GM12878 (cell line): Measurements from ENCODE around the gene BICDL2. TPM values are rescaled to one million over a fixed set of nuclear protein-coding genes. Genes with fewer than 3 reads are reported as not detected.

ENCODE experiments used
- CBFB ChIP-seq: IDR thresholded peaks from 2 replicates; pipeline ENCODE4 v1.6.1; 2016; ENCODE audit warnings: antibody characterized with exemption, low read depth
- CREB1 ChIP-seq: IDR thresholded peaks from 2 replicates; pipeline ENCODE4 v1.6.1; 2012; ENCODE audit warnings: low read depth, mild to moderate bottlenecking, inconsistent platforms
- EZH2 ChIP-seq: IDR thresholded peaks from 2 replicates; pipeline ENCODE4 v1.6.1; 2012; ENCODE audit warnings: low read depth, mild to moderate bottlenecking, control low read depth, inconsistent platforms, low read length, borderline replicate concordance; ENCODE audit not compliant: control insufficient read depth
- FOXK2 ChIP-seq: fragments of 450-650 bp; IDR thresholded peaks from 2 replicates; pipeline ENCODE4 v1.6.1; 2017; ENCODE audit warnings: mild to moderate bottlenecking, moderate library complexity
- HDGF ChIP-seq: fragments of 450-650 bp; IDR thresholded peaks from 2 replicates; pipeline ENCODE4 v1.6.1; 2016; ENCODE audit warnings: antibody characterized with exemption
- JUND ChIP-seq: IDR thresholded peaks from 2 replicates; pipeline ENCODE4 v1.6.1; 2012; ENCODE audit warnings: low read depth, mild to moderate bottlenecking, low read length, improper control_type of control experiment, moderate library complexity
- MEF2B ChIP-seq: fragments of 450-650 bp; IDR thresholded peaks from 2 replicates; pipeline ENCODE4 v1.6.1; 2018; ENCODE audit warnings: mild to moderate bottlenecking, moderate library complexity; ENCODE audit not compliant: partially characterized antibody, poor library complexity, severe bottlenecking
- MLLT1 ChIP-seq: fragments of 450-650 bp; IDR thresholded peaks from 2 replicates; pipeline ENCODE4 v1.6.1; 2016; ENCODE audit warnings: mild to moderate bottlenecking
- MXI1 ChIP-seq: fragments of 150-350 bp; IDR thresholded peaks from 2 replicates; pipeline ENCODE4 v1.6.1; 2011; ENCODE audit warnings: low read depth, mild to moderate bottlenecking, inconsistent platforms, low read length, improper control_type of control experiment
- NFIC ChIP-seq: IDR thresholded peaks from 2 replicates; pipeline ENCODE4 v1.6.1; 2012; ENCODE audit warnings: low read depth, mild to moderate bottlenecking, inconsistent platforms, low read length, moderate library complexity
- NR2F1 ChIP-seq: fragments of 450-650 bp; conservative IDR thresholded peaks from 2 replicates; pipeline ENCODE4 v1.6.1; 2017; ENCODE audit warnings: mild to moderate bottlenecking
- PAX5 ChIP-seq: IDR thresholded peaks from 2 replicates; pipeline ENCODE4 v1.6.1; 2011; ENCODE audit warnings: low read depth, low read length, borderline replicate concordance
- POLR2A ChIP-seq: IDR thresholded peaks from 2 replicates; pipeline ENCODE4 v1.6.1; 2011; ENCODE audit warnings: low read depth, mild to moderate bottlenecking, low read length
- POLR2AphosphoS2 ChIP-seq: IDR thresholded peaks from 2 replicates; pipeline ENCODE4 v1.6.1; 2011; ENCODE audit warnings: low read depth, mild to moderate bottlenecking, low read length, improper control_type of control experiment, moderate library complexity
- POLR2AphosphoS5 ChIP-seq: IDR thresholded peaks from 2 replicates; pipeline ENCODE4 v1.6.1; 2011; ENCODE audit warnings: mild to moderate bottlenecking, low read length, inconsistent platforms
- RAD51 ChIP-seq: fragments of 450-650 bp; IDR thresholded peaks from 2 replicates; pipeline ENCODE4 v1.6.1; 2016; ENCODE audit warnings: moderate library complexity, mild to moderate bottlenecking, inconsistent platforms
- RELB ChIP-seq: fragments of 450-650 bp; IDR thresholded peaks from 2 replicates; pipeline ENCODE4 v1.6.1; 2017; ENCODE audit warnings: low read depth, mild to moderate bottlenecking, moderate library complexity
- SMARCA5 ChIP-seq: fragments of 450-650 bp; IDR thresholded peaks from 2 replicates; pipeline ENCODE4 v1.6.1; 2017; ENCODE audit warnings: mild to moderate bottlenecking
- SREBF1 ChIP-seq: IDR thresholded peaks from 2 replicates; pipeline ENCODE4 v1.6.1; 2012; ENCODE audit warnings: mild to moderate bottlenecking, low read length
- SRF ChIP-seq, 2 experiments: IDR thresholded peaks; 2 replicates each; pipeline ENCODE4 v1.6.1; 2011; ENCODE audit warnings: low read depth in 2 of 2, low read length in 2 of 2, mild to moderate bottlenecking in 1 of 2, moderate library complexity in 1 of 2
- SUZ12 ChIP-seq: fragments of 200-600 bp; sonication (generic); IDR thresholded peaks from one replicate; pipeline ENCODE4 v1.6.1; 2018; ENCODE audit warnings: antibody characterized with exemption, mild to moderate bottlenecking; ENCODE audit not compliant: unreplicated experiment
- TBL1XR1 ChIP-seq: IDR thresholded peaks from 2 replicates; pipeline ENCODE4 v1.6.1; 2012; ENCODE audit warnings: low read depth, low read length, improper control_type of control experiment
- polyA plus RNA-seq, 11 experiments: library from polyadenylated mRNA; depleted of rRNA in 4 of 11; unstranded in 6 of 11; stranded (reverse) in 5 of 11; fragments of >200 nt; fragmentation: Nextera tagmentation in 4 of 11; fragmentation: Illumina TruSeq in 1 of 11; extraction: Ambion mirVana in 4 of 11; extraction: Trizol in 1 of 11; gene quantifications; 1 replicate in 1 of 11; 2 replicates in 10 of 11; pipeline versions ENCODE4 v1.2.1 to v1.2.3, GENCODE V29; 2011 to 2016; ENCODE audit warnings: inconsistent platforms in 2 of 11, missing spikeins in 2 of 11, low read depth in 1 of 11
- total RNA-seq, 4 experiments: library from RNA; depleted of rRNA in 3 of 4; stranded (reverse); fragments of >200 nt in 3 of 4; fragmentation: Illumina TruSeq in 1 of 4; extraction: Trizol in 1 of 4; gene quantifications; 2 replicates each; pipeline versions ENCODE4 v1.2.1 to v1.2.3, GENCODE V29; 2013 to 2021
- TF ChIP-seq, protein P1 (sequence below): IDR thresholded peaks from 2 replicates; pipeline ENCODE4 v1.6.1; 2011; ENCODE audit warnings: low read depth, low read length, improper control_type of control experiment, borderline replicate concordance

The BICDL2 gene
- total and polyA plus RNA-seq, 10 of the 15 experiments (the other 5 are each of a cell fraction or from before 2014, with no cell fraction given) = not detected

DNA sequence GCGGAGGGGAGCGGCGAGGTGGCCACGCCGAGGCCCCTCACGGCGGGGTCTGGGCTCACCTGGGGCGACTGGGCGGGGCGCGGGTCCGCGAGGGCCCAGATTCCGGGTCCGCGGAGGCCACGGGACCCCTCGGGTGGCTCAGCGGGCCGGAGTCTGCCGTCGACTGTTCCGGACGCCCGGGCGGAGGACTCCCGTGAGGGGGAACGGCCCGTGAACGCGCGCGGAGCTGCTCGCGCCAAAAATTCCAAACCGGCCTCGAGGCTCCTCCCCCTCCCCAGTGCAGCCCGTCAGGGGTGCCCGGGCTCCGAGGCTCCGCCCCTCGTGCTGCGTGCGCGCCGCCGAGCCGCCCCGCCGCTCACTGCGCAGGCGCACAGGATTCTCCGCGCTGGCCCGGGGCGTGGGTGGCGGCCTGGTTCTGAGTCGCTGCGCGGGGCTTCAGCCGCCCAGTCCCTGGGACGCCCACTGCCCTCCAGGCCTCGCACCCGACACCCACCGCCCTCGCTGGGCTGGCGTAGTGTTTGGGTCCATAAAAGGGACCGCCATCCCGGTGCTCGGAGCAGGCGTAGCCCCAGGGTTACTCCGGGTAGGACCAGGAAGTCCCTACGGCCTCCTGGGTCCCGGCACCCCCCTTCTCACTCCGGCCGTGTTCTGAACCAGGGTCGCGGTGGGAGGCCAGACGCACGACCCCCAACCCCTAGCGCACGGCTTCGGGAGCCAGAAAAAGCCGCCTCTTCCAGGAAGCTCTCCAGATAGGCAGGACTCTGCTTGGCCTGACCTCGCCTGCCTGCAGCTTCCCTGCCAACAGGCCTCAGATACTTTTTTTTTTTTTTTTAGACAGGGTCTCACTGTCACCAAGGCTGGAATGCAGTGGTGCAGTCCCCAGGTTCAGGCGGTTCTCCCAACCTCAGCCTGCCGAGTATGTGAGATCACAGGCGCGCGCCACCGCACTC, 56.2 kb downstream of the BICDL2 start, which contains the start of gene PKMYT1 (continued):
- TF ChIP-seq POLR2AphosphoS2 (peak; percentile 79), NR2F1 (peak; percentile 65), RELB (peak; percentile 70), MXI1 (peak; percentile 79), POLR2A (peak; percentile 98), RAD51 (no peak), CREB1 (no peak), HDGF (peak; percentile 59; the same call in 1 of the 2 replicates), MLLT1 (peak; percentile 94), SUZ12 (no peak), SREBF1 (no peak; the same call in 1 of the 2 replicates), PAX5 (peak; percentile 40; the same call in 1 of the 2 replicates), MEF2B (peak; percentile 29), TBL1XR1 (no peak), CBFB (no peak), NFIC (no peak), EZH2 (no peak), FOXK2 (no peak), POLR2AphosphoS5 (peak; percentile 87), SRF (IDR thresholded peaks at IDR 0.05; ENCODE audit: low read depth in 2 of 2, low read length in 2 of 2) (no peak), SMARCA5 (0 out of 2 replicates have a peak, but pooled peaks have one; percentile 41), JUND (no peak)
- TF ChIP-seq, protein P1, sequence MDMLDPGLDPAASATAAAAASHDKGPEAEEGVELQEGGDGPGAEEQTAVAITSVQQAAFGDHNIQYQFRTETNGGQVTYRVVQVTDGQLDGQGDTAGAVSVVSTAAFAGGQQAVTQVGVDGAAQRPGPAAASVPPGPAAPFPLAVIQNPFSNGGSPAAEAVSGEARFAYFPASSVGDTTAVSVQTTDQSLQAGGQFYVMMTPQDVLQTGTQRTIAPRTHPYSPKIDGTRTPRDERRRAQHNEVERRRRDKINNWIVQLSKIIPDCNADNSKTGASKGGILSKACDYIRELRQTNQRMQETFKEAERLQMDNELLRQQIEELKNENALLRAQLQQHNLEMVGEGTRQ = no peak
